ENCODE data around the gene AIMP1.

DNA sequence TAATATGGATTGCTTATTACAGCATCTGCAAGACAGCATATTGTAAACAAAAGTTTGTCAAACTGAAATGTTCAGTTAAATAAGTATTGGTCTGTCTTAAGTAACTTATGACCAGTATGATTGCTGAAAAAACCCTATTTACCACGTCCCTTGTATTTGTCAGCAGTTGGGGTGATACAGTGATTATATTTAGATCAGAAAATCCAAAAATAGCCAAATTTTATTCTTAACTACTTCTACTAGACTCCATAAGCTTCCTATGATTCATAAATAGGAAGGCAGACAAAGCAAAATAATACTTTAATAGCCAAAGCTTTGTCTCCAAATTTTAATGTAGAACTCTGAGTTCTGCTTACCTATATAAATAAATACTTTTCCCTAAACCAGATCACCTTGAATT, 45.6 kb upstream of the AIMP1 start:
- TF ChIP-seq, protein P1, sequence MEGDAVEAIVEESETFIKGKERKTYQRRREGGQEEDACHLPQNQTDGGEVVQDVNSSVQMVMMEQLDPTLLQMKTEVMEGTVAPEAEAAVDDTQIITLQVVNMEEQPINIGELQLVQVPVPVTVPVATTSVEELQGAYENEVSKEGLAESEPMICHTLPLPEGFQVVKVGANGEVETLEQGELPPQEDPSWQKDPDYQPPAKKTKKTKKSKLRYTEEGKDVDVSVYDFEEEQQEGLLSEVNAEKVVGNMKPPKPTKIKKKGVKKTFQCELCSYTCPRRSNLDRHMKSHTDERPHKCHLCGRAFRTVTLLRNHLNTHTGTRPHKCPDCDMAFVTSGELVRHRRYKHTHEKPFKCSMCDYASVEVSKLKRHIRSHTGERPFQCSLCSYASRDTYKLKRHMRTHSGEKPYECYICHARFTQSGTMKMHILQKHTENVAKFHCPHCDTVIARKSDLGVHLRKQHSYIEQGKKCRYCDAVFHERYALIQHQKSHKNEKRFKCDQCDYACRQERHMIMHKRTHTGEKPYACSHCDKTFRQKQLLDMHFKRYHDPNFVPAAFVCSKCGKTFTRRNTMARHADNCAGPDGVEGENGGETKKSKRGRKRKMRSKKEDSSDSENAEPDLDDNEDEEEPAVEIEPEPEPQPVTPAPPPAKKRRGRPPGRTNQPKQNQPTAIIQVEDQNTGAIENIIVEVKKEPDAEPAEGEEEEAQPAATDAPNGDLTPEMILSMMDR (IDR thresholded peaks at IDR 0.05): no peak
- TF ChIP-seq REST (IDR thresholded peaks at IDR 0.05; ENCODE audit: insufficient read depth in 1 of 2, low read depth in 2 of 2, low read length in 1 of 2) (no peak), POLR2AphosphoS5 (IDR thresholded peaks at IDR 0.05; ENCODE audit: low read depth, low read length) (no peak), TCF7L2 (IDR thresholded peaks at IDR 0.05; ENCODE audit: low read depth, low read length) (no peak), SIN3A (IDR thresholded peaks at IDR 0.05; ENCODE audit: borderline replicate concordance, insufficient read depth, low read depth, low read length) (no peak)
